GM19463 (cell line): ENCODE measurements around the gene BTBD18.

Experiments
- ATAC-seq: cut with Tn5 transposase; IDR thresholded peaks from one replicate; pipeline ENCODE4 v1.9.1; 2021; ENCODE audit warnings: mild to moderate bottlenecking, moderate library complexity; ENCODE audit not compliant: unreplicated experiment

BTBD18 gene

GRCh38 chr11:57751676-57752253 is at the start of gene BTBD18:
TSS of gene BTBD18 (minus strand) at chr11:57751819. CDS start at chr11:57751188, 631 bp downstream.
- no peak for ATAC-seq

DNA sequence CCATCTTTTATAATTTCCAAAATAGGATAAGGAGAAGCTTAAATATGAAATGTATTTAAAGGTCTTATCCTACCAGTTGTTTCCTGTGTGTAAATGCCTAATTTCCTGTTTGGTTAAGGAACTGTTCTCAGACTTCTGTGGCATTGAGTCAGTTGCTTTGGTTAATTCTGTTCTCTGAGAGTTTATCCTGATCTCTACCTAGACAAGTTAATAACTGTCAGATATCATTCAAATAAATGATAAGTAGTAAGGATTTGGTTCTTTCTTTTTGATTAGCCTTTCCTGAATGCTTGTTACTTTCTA is 49.5 kb upstream of the BTBD18 start:
- no peak for ATAC-seq

DNA sequence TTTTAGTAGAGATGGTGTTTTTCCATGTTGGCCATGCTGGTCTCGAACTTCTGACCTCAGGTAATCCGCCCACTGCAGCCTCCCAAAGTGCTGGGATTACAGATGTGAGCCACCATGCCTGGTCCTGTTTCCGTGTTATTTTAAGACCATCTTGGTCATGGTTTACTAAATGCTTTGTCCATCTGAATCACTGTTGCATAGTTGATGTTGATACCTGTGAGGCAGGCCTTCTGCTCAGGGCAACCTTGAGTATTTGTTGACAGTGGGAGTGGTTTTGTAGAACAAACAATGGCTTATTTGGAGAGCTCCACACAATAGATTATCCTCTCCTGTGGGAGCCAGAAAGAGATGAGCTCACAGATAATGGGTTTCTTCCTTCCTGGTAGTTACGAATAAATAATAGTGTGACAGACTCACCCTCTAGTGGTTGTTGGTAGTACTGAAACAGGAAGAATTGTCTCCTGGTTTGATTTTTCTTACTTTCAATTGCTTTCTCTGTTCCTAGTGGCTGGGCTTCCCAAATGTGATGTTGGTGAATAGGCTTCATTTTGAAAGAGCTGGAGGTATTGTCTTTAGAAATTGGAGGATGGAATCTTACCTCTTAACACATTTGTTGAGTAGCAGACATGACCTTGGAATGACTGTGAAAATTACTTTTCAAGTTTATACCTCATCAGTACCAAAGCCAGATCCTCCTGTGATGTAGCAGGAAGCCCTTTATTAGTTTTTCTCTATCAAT is 49.0 kb upstream of the BTBD18 start:
- peak; percentile 71 for ATAC-seq

- no peak for ATAC-seq
These were observed 47.4 kb upstream of the BTBD18 start for GRCh38 chr11:57798905-57799559.

- ATAC-seq: no peak
These were observed 41.9 kb upstream of the BTBD18 start for GRCh38 chr11:57793351-57794115.

- peak; percentile 17 for ATAC-seq
These were observed 41.3 kb upstream of the BTBD18 start for GRCh38 chr11:57792870-57793269.

DNA sequence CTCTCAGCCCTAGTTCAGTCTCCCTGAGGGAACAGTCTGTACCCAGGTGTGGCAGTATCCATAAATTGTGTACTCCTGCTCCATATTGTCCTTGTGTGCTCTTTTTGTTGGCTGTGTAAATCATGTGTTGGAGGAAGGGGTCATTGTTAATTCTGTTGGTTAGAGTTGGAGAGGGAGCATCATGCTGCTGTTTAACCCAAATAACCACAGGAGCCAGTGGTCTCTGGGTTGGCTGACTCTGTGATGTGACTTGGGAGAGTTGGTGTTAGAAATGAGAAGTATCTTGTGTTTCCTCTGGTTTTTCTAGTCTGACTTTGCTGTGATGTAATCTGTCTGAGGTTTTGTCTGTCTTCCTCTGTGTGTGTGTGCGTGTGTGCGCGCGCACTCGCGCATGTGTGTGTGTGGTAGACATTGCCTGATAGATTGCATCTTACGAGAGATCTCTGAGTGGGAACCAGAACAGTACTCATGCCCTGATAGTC is 40.5 kb upstream of the BTBD18 start:
- ATAC-seq: peak; percentile 65

DNA sequence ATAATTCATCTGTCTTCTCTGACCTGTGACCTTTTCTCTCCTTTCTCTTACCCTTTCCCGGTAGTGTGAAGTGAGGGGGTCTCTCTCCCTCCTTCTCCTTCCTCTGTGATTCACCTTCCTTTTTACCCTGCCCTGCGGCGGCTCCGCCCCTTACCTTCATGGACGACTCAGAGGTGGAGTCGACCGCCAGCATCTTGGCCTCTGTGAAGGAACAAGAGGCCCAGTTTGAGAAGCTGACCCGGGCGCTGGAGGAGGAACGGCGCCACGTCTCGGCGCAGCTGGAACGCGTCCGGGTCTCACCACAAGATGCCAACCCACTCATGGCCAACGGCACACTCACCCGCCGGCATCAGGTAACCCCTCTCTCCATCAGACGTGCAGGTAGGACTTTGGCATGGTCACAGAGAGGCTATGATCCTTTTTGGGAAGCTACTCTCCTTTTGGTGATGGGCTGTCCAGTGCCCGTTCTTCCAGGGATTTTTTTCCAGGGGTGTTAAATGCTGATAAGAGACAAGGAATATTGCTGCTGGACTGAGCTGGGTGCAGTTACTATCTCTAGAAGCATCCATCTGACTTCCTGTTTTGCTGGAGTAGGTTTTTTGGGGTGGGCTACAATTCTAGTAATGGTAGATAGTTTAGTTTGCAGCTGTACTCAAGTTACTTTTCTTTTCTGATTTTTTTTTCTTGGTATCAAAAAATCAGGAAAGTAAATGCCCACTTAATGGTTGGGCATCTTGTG is 39.9 kb upstream of the BTBD18 start:
- ATAC-seq: no peak

DNA sequence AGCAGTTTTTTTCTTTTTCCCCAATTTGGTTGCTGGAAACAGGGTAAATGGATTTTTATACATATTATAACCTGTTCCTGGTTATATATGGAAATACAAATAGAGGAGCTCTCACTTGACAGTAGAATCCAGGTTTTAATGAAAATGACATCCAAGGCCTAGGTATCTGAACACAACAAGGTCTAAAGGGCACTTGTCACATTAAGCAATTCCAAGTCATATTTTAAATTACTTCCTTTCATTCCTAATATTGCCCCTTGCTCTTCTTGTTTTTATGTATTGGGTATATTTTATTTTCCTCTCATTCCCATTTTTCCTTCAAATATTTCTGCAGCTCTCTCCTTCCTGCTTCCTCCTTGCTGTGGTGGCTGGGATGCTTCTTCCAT is 37.1 kb upstream of the BTBD18 start:
- ATAC-seq: no peak

GRCh38 chr11:57787920-57788702 is 36.5 kb upstream of the BTBD18 start:
- peak; percentile 49 for ATAC-seq

DNA sequence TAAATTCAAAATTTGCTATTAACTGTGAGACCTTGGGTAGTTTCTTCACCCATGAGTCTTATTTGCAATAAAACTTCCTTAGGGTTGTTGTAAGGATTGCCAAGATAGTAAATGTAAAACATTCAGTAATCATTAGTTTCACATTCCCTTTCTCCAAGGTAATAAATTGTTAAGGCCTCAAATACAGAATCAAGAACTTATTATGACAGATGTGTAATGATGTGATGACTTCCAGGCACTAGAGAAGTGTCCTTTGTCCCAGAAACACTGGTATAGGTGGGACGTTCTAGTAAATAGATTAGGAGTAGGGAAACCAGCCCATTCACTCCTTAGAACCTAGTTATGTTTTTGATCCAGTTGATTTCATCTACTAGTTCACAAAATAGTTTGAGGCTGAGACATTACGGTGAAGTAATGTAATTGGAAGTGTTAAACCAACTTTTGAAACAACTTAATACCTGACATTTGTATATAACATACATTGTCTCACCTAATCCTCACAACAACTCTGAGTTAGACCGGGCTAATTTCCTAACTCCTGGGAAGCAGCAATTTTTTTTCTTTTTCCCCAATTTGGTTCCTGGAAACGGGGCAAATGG is 35.5 kb upstream of the BTBD18 start:
- no peak for ATAC-seq

- ATAC-seq: no peak
These were observed 34.8 kb upstream of the BTBD18 start for GRCh38 chr11:57786436-57786835.

DNA sequence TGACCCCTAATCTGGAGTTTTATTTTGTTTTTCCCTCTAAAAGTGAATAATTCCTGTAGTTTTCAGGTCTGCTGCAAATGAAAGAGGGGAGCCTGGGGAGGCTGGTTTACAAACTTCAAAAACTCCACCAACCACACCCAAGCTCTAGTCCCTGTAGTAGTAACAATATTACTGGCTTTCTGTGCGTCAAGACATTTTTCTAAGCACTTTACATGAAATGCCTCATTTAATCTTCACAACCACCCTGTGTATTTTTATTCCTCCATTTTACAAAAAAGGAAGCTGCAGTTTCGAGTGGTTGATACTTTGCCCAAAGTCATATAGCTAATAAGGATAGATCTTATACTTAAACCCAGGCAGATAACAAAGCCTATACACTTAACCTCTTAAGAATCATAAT is 33.5 kb upstream of the BTBD18 start:
- ATAC-seq: peak; percentile 45

GRCh38 chr11:57781529-57781943 is 29.9 kb upstream of the BTBD18 start:
- no peak for ATAC-seq

GRCh38 chr11:57779276-57779675 is 27.7 kb upstream of the BTBD18 start:
- no peak for ATAC-seq

DNA sequence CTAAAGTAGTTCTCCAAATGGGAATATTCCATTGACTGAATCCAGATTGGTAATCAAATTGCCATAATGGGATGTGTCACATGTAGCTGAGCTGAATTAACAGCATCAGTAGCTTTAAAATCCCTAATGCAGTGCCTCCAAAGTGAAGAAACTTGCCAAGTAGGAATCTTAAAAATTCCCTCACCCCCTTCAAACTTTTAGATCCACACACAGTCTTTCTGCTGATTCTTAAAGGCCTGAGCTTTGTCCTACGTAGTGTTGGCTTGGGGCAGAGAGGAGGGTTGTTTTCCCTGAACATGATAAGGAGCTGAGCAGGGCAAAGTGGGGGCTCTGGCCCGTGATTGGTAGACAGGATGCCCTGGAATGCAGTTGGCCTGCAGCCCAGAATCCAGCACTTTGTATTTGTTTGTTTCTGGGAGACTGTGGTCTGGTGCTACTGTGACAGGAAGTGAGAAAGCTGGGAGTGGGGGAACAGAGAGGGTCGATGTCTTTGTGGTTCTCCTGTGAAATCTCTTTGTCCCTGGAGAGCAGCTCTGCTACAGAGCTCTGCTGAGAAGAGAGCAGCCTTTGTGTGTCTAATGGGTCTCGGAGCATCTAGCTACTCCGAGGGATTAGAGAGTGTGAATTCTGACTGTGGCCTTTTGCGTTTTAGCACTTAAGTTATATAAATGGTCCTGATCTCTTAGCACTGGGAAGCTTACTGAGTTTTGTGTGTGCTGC is 26.9 kb upstream of the BTBD18 start:
- ATAC-seq: no peak

GRCh38 chr11:57777969-57778317 is 26.3 kb upstream of the BTBD18 start:
- no peak for ATAC-seq

DNA sequence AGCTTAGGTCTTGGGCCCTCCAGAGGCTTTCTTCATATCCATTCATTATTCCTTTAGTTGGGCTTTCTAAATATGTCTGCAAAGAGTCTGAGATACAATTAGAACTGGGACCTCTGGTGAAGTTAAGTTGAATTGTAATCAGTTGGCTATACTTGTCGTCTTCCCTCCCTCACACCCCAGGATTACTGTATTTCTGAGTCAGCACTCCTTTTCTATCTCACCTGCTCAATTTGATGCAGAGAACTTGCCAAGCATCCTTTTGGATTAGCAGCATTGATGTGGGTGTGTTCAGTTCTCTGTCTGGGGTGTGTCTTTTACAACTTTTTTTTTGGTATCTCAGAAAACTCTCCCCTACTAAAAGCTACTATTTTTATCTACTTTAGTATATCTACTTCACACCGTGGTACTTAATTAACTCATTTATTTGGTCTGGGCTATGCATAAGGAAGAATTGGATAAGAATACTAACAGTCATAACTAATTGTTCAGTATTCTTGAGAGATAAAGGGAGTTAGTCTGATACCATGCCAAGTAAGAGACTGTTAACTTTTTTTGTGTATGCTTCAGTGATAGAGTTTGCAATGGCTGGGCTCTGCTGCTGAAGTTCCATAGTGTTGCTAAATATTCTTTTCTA is 25.1 kb upstream of the BTBD18 start:
- ATAC-seq: no peak
